Smooth muscle cell (in vitro differentiated cells): ENCODE results near the gene HLA-DOB. TPM values are rescaled to one million over a fixed set of nuclear protein-coding genes. Genes with fewer than 3 reads are reported as not detected.

Source experiments
- DNase-seq: peaks from one replicate; lab custom pipeline; 2025; ENCODE audit not compliant: unreplicated experiment; lab: John Stamatoyannopoulos, UW
- H2AFZ ChIP-seq: fragments of 200-600 bp; sonication (generic); 2 replicates; pipeline ENCODE4 v1.6.0; 2016; ENCODE audit warnings: antibody characterized with exemption, low read depth, mild to moderate bottlenecking
- H3F3A ChIP-seq: fragments of 200-600 bp; sonication (generic); 2 replicates; pipeline ENCODE4 v1.6.0; 2017; ENCODE audit warnings: antibody characterized with exemption, low read depth
- H3K27ac ChIP-seq: fragments of 200-600 bp; sonication (generic); 2 replicates; pipeline ENCODE4 v1.5.1; 2016; ENCODE audit warnings: low read depth, mild to moderate bottlenecking
- H3K27me3 ChIP-seq: fragments of 200-600 bp; sonication (generic); 2 replicates; pipeline ENCODE4 v1.6.1; 2016; ENCODE audit warnings: low read depth, mild to moderate bottlenecking
- H3K36me3 ChIP-seq: fragments of 200-600 bp; sonication (generic); 2 replicates; pipeline ENCODE4 v1.5.1; 2016; ENCODE audit warnings: low read depth
- H3K4me1 ChIP-seq: fragments of 200-600 bp; sonication (generic); 2 replicates; pipeline ENCODE4 v1.5.1; 2016; ENCODE audit warnings: low read depth
- H3K4me2 ChIP-seq: fragments of 200-600 bp; sonication (generic); 2 replicates; pipeline ENCODE4 v1.6.0; 2016; ENCODE audit warnings: mild to moderate bottlenecking
- H3K4me3 ChIP-seq: fragments of 200-600 bp; sonication (generic); 2 replicates; pipeline ENCODE4 v1.5.1; 2016; ENCODE audit warnings: mild to moderate bottlenecking
- H3K79me2 ChIP-seq: fragments of 200-600 bp; sonication (generic); 2 replicates; pipeline ENCODE4 v1.6.0; 2016; ENCODE audit warnings: low read depth, mild to moderate bottlenecking
- H3K9ac ChIP-seq: fragments of 200-600 bp; sonication (generic); 2 replicates; pipeline ENCODE4 v1.6.0; 2016; ENCODE audit warnings: low read depth
- H3K9me3 ChIP-seq: fragments of 200-600 bp; sonication (generic); replicated peaks from 2 replicates; pipeline ENCODE4 v1.5.1; 2016; ENCODE audit warnings: low read depth
- H4K20me1 ChIP-seq: fragments of 200-600 bp; sonication (generic); 2 replicates; pipeline ENCODE4 v1.6.0; 2016; ENCODE audit warnings: low read depth
- CTCF ChIP-seq: fragments of 200-600 bp; sonication (generic); IDR thresholded peaks from 2 replicates; pipeline ENCODE4 v1.5.1; 2017; ENCODE audit warnings: borderline replicate concordance, mild to moderate bottlenecking, antibody characterized with exemption; ENCODE audit not compliant: insufficient read depth, poor library complexity, severe bottlenecking
- WGBS: methylation state at CpG from one replicate; pipeline ENCODE4 v1.1.7; 2016; ENCODE audit warnings: low lambda C conversion rate; 5-methylcytosine and 5-hydroxymethylcytosine counted together
- polyA plus RNA-seq: library from polyadenylated mRNA; unstranded; fragments of >200 nt; fragmentation: Nextera tagmentation; extraction: Ambion mirVana; gene quantifications from 2 replicates; pipeline ENCODE4 v1.2.1, GENCODE V29; 2016
- total RNA-seq: library from RNA; depleted of rRNA; stranded (reverse); fragments of >200 nt; gene quantifications from 2 replicates; pipeline ENCODE4 v1.2.3, GENCODE V29; 2014

The HLA-DOB gene
- total and polyA plus RNA-seq, 2 experiments from 2014 or later = 0.09 TPM; not detected in 1

GRCh38 chr6:32819729-32820128, 2.9 kb upstream of the HLA-DOB start:
- H3K36me3 ChIP-seq = no peaks in the 10 kb centered on the region
- H4K20me1 ChIP-seq = no peaks in the 10 kb centered on the region
- TF ChIP-seq CTCF = no peak
- H3K4me2 ChIP-seq = no peak overlapping the region
- DNase-seq = no peak
- peak overlapping the region; percentile 22 for H3K27ac ChIP-seq
- no peak overlapping the region for H3K4me3 ChIP-seq
- H3K27me3 ChIP-seq = no peaks in the 10 kb centered on the region
- H3K9ac ChIP-seq = no peak overlapping the region
- H3F3A ChIP-seq = no peaks in the 10 kb centered on the region
- H3K4me1 ChIP-seq = no peaks in the 10 kb centered on the region
- H3K9me3 ChIP-seq = no peaks in the 10 kb centered on the region
- WGBS = 58% methylated on average over 3 of the region's 3 CpGs
- no peaks in the 10 kb centered on the region for H3K79me2 ChIP-seq
- H2AFZ ChIP-seq = no peak overlapping the region

GRCh38 chr6:32818867-32819266, 2.1 kb upstream of the HLA-DOB start:
- WGBS = 69% methylated on average over 2 of the region's 2 CpGs
- DNase-seq = no peak
- H3K27ac ChIP-seq = peak overlapping the region; percentile 22
- H3K79me2 ChIP-seq = no peaks in the 10 kb centered on the region
- H3K4me3 ChIP-seq = no peak overlapping the region
- H3F3A ChIP-seq = no peaks in the 10 kb centered on the region
- H3K4me2 ChIP-seq = no peak overlapping the region
- peaks cover 3% of the 10 kb centered on the region for H3K27me3 ChIP-seq
- H2AFZ ChIP-seq = no peak overlapping the region
- no peaks in the 10 kb centered on the region for H3K36me3 ChIP-seq
- no peaks in the 10 kb centered on the region for H3K4me1 ChIP-seq
- H3K9ac ChIP-seq = no peak overlapping the region
- H3K9me3 ChIP-seq = no peaks in the 10 kb centered on the region
- H4K20me1 ChIP-seq = no peaks in the 10 kb centered on the region
- no peak for TF ChIP-seq CTCF

DNA sequence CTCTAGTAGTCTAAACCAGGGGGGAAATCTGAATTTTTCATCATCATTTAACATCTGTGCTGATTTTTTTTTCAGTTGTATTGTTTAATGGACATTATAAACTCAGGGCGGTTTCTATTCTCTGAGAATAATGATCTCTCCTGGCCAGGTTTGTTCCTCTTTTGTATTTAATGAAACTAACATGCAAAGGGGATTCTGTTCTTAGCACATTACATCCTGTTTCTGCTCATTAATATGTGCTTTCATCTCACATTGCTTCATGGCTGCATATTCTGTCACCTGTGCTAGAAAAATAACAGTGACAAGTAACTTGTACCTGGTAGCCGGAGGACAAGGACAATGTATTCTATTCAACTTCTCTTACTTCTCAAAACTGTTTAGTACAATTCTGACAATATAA, 806 bp downstream of the HLA-DOB start:
- no peaks in the 10 kb centered on the region for H4K20me1 ChIP-seq
- no peak for TF ChIP-seq CTCF
- no peaks in the 10 kb centered on the region for H3K79me2 ChIP-seq
- no peak overlapping the region for H2AFZ ChIP-seq
- WGBS = 96% methylated on average over 2 of the region's 2 CpGs
- H3K9ac ChIP-seq = peak overlapping the region; percentile 56
- no peak for DNase-seq
- no peak overlapping the region for H3K4me3 ChIP-seq
- H3K4me2 ChIP-seq = no peak overlapping the region
- peaks cover 9% of the 10 kb centered on the region for H3K27me3 ChIP-seq
- H3K36me3 ChIP-seq = no peaks in the 10 kb centered on the region
- H3K9me3 ChIP-seq = no peaks in the 10 kb centered on the region
- H3K4me1 ChIP-seq = no peaks in the 10 kb centered on the region
- no peaks in the 10 kb centered on the region for H3F3A ChIP-seq
- H3K27ac ChIP-seq = peak overlapping the region; percentile 86

- Histone ChIP-seq H4K20me1 (no peaks in the 10 kb centered on the region), H3K9ac (no peak overlapping the region), H3K79me2 (no peaks in the 10 kb centered on the region), H3K4me3 (no peak overlapping the region), H3K9me3 (no peaks in the 10 kb centered on the region), H2AFZ (no peak overlapping the region), H3K36me3 (no peaks in the 10 kb centered on the region), H3K27me3 (peaks cover 12% of the 10 kb centered on the region), H3F3A (no peaks in the 10 kb centered on the region), H3K4me1 (no peaks in the 10 kb centered on the region), H3K4me2 (no peak overlapping the region), H3K27ac (peak overlapping the region; percentile 86)
- DNase-seq = no peak
- no peak for TF ChIP-seq CTCF
- 76% methylated on average over 5 of the region's 5 CpGs for WGBS
These were observed 1.7 kb downstream of the HLA-DOB start for GRCh38 chr6:32815115-32815514.
